Jurkat, Clone E6-1 (cell line): ENCODE results near the gene UBE2F.
A peak's percentile ranks its signal among the peaks of the same experiment; 100 is the strongest.
"Not testable (repeated sequence)": the region's sequence is repeated elsewhere in the genome, so short reads cannot be mapped to it uniquely, and the experiment has no call there.

Experiments used
- DNase-seq: peaks from one replicate; pipeline ENCODE4 v3.0.0-alpha.2; 2011; ENCODE audit warnings: low read depth, low spot score
- H3K4me3 ChIP-seq: 2 replicates; pipeline ENCODE4 v1.5.1; 2011; ENCODE audit warnings: mild to moderate bottlenecking, low read length, control low read depth, moderate library complexity

Gene UBE2F

GRCh38 chr2:237942513-237942899 is 24.3 kb upstream of the UBE2F start:
- DNase-seq: no peak
- 0 out of 2 replicates have a peak overlapping the region, but pooled peaks have one; percentile 15 for H3K4me3 ChIP-seq

- no peak for DNase-seq
- no peak overlapping the region for H3K4me3 ChIP-seq
These were observed 23.3 kb upstream of the UBE2F start for GRCh38 chr2:237943395-237944094.

GRCh38 chr2:237944302-237944701 is 22.5 kb upstream of the UBE2F start:
- H3K4me3 ChIP-seq: no peak overlapping the region
- no peak for DNase-seq

DNA sequence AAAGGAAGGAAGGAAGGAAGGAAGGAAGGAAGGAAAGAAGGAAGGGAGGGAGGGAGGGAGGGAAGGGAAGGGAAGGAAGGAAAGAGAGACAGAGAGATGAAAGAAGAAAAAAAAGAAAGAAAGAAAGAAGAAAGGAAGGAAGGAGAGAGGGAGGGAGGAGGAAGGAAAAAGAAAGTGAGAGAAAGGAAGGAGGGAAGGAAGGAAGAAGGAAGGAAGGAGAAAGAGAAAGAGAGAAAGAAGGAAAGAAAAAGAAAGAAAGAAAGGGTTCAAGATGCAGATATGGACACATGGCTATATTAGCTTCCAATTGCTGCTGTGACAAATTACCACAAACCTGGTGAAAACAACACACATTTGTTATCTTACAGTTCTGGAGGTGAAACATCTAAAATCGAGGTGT is 20.4 kb upstream of the UBE2F start:
- DNase-seq: no peak
- H3K4me3 ChIP-seq: no peak overlapping the region

GRCh38 chr2:237951354-237951753 is 15.5 kb upstream of the UBE2F start:
- not testable (repeated sequence) for H3K4me3 ChIP-seq, DNase-seq

DNA sequence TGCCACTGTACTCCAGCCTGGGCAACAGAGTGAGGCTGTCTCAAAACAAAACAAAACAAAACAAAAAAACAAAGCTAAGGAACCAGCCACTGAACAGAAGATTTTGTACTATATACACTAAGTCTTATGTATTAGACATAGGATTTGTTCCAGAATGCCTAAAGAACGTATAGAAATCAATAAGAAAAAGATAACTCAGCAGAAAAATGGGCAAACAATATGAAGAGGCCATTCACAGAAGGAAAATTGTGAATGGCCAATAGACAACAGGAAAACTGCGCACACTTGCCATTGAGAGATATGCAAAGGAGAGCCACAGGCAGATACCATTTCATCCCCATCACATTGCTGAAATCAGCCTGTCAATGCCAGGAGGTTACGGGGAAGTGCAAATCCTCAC is 14.9 kb upstream of the UBE2F start:
- no peak overlapping the region for H3K4me3 ChIP-seq
- DNase-seq: no peak

GRCh38 chr2:237952851-237953250 is 14.0 kb upstream of the UBE2F start:
- no peak overlapping the region for H3K4me3 ChIP-seq
- no peak for DNase-seq

DNA sequence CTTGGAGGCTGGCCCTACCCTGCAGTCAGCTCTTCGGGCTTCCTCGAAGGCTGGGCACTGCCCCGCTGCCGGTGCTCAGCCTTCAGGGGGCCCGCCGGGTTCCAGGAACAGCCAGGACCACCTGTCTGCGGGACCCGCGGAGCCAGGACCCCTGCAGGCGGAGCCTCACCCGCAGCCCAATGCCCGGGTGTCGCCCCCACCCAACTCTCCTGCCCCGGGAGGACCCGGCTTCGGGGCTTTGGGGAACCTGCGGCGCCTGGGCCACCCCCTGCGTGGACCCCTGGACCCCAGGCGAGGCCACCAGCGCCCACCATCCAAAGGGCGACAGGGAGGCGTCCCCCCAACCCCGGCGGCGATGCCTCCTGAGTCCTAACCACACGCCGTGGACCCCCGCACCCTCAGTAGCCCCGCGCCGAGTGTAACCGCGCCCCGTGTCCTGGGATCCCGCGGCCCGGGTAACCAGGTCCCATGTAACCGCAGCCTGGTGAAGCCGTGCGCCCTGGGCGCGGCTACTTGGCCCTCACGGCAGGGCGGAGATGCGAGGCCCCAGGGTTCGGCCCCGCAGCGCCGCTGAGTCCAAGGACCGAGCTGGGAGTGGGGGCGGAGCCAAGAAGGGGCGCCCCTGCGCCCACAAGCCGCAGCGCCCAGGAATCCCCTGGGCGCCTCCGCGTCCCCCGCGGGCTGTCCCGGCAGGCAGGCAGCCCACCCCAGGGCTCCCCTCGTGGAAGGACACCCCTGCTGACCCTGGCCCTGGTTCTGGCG is 11.0 kb upstream of the UBE2F start:
- H3K4me3 ChIP-seq: no peak overlapping the region
- DNase-seq: no peak

DNA sequence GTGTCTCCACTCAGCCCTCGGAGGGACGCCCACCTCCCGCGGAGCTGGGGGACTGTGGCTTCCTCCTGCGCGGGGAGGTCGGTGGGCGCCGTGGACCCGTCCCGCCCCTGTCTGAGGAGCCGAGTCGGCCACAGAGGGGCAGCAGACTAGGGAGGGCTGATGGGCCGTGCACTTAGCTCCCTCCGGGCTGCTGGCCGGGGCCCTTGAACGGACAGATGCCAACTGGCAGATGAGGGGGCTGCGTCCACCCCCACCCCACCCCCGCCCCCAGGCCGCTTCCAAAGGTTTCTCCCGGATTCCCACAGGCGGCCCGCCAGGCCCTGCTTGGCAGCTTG is 10.4 kb upstream of the UBE2F start:
- no peak for DNase-seq
- no peak overlapping the region for H3K4me3 ChIP-seq

GRCh38 chr2:237961637-237962036 is 5.2 kb upstream of the UBE2F start:
- DNase-seq: no peak

DNA sequence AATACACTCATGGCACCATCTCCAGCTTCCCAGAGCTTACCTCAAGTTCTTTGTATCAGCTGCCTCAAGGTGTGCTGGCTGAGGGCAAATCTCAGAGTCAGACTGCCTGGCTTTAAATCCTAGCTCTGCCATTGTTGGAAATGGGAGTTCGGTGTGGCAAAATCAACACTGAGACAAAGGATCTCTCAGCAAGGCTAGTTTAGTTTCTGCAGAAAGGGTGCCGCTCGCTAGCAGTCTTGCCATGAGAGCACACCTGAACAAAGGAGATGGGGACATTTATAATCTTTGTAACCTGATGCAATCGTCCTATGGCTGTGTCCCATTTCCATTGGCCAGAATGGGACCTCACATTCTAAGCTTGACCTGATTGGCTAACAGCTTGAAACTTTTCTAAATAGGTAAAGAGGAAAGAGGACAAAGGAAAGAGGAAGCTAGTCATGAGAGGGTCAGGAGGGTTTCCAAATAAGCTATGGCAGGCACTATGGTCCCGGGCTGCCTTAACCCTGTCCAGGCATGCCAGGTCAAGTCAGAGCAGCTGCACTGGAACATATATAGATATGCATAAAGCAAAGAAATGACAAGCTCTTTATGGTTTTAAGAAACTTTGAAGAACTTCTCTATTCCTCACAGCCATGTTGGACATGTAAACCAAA is 4.3 kb upstream of the UBE2F start:
- H3K4me3 ChIP-seq: no peak overlapping the region
- no peak for DNase-seq

More at GRCh38 chr2:237961637-237962036, 5.2 kb upstream of the UBE2F start:
- no peak overlapping the region for H3K4me3 ChIP-seq

DNA sequence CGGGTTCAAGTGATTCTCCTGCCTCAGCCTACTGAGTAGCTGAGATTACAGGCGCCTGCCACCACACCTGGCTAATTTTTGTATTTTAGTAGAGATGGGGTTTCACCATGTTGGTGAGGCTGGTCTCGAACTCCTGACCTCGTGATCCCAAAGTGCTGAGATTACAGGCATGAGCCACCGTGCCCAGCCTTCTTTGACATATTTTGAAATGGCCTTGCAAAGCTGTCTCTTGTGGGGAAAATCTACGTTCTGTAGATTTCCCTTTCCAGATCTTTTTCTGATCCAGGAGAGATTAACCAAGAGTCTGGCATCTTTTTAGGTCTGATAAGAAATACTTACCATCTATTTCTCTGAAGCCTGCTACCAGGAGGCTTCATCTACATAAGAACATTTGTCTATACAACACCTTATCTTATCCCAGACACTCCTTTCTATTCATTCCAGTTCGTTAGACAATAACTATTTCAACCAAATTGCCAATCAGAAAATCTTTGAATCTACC is 3.3 kb upstream of the UBE2F start:
- not testable (repeated sequence) for DNase-seq, H3K4me3 ChIP-seq

- no peak overlapping the region for H3K4me3 ChIP-seq
- no peak for DNase-seq
These were observed 2.6 kb upstream of the UBE2F start for GRCh38 chr2:237964194-237964577.

DNA sequence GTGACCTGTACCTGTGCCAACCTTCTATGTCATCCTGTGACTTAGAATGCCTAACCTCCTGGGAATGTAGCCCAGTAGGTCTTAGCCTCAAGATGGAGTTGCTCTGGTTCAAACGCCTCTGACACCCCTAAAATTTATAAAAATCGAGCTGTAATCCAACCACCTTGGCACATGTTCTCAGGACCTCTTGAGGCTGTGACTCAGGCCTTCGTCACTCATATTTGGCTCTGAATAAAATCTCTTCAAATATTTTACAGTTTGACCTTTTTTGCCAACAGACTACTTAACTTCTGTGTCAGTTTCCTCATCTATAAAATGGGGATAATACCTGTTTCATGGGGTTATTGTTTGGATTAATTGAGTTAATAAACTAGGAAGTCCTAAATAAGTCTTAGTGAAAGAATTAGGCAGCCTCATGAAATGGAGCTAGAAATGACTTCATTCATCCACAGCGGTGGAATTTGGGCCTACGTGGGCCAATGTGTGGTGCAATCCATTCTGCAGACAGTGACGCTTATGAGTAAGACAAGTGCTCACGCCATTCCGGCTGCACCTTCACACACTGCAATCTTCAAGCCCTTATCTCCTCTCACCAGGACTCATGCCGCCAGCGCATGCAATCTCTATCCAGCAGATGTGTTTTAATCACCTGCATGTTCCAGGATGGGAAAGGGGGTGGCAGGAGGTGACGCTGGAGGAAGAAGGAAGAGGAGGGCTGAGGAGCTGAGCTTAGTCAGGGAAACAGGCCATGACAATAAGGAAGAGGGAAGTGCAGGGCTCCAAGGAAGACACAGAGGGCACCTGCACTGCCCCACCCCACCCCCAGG is 2.0 kb upstream of the UBE2F start:
- H3K4me3 ChIP-seq: no peak overlapping the region
- no peak for DNase-seq

GRCh38 chr2:237965844-237966243 is 970 bp upstream of the UBE2F start:
- not testable (repeated sequence) for H3K4me3 ChIP-seq, DNase-seq

GRCh38 chr2:237966250-237966564 is 607 bp upstream of the UBE2F start:
- DNase-seq: no peak
- peak overlapping the region; percentile 82 for H3K4me3 ChIP-seq

DNA sequence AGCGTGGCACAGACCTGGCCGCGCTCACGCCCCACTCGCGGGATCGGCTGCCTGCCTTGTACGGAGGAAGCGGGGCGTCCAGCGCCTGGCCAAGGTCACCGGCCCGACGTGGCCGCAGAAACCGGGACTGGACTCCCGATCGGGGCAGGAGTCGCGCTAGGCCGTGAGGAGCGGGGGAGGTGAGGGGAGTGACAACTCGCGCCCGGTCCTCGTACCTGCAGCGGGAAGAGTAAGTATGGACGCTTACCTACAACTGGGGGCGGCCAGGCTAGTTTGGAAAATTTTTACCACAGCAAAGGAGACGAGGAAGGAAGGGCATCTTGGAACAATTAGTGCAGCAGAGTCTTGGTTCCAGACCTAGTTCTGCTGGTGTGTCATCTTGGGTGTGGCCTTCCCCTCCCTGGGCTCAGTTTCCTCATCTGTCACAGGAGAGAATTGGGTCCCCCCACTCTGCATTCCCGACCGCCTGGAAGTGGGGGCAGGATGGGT is 693 bp downstream of the UBE2F start:
- no peak for DNase-seq
- H3K4me3 ChIP-seq: peak overlapping the region; percentile 82

DNA sequence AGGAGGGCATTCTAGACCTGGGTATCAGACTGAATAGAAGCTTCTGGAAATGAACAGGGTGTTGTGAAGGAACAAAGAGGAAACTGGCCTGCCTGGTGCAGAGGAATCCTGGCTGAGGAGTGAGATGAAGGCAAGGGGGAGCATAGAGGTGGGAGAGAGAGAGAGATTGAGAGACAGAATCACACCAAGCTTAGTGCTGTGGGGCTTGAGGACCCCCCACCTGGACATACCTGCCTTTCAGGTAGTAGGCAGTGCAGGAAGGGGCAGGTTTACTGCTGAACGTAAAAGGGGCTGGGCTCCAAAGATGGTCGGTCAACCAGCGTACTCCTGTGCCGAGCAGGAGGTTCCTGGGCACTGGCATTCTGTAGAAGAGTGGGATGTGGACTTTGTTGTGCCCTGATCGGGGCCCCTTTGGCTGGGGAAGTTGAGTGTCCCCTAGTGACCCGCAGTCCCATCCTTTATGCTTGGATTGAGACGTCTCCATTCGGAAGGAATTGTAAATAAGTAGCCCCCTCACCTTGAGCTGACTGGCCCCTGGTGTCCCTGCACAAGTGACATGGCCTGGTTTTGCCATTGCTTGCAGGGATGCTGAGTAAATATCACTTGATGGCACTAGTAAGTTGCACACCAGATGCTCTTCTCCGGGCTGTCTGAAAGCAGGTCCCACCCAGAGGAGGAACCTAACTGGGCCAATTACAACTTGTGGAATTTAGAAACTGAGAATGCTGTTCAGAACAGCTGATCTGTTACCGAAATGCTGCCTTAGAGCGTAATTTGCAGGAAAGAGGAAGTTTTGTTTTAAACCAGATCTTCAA is 1.4 kb downstream of the UBE2F start:
- peak overlapping the region; percentile 82 for H3K4me3 ChIP-seq
- DNase-seq: peak; percentile 81

GRCh38 chr2:237971661-237972060 is 4.8 kb downstream of the UBE2F start:
- no peak for DNase-seq
- no peak overlapping the region for H3K4me3 ChIP-seq
